ENCODE measurements around the gene GPRC5C.

The GPRC5C gene, protein sequence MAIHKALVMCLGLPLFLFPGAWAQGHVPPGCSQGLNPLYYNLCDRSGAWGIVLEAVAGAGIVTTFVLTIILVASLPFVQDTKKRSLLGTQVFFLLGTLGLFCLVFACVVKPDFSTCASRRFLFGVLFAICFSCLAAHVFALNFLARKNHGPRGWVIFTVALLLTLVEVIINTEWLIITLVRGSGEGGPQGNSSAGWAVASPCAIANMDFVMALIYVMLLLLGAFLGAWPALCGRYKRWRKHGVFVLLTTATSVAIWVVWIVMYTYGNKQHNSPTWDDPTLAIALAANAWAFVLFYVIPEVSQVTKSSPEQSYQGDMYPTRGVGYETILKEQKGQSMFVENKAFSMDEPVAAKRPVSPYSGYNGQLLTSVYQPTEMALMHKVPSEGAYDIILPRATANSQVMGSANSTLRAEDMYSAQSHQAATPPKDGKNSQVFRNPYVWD

DNA sequence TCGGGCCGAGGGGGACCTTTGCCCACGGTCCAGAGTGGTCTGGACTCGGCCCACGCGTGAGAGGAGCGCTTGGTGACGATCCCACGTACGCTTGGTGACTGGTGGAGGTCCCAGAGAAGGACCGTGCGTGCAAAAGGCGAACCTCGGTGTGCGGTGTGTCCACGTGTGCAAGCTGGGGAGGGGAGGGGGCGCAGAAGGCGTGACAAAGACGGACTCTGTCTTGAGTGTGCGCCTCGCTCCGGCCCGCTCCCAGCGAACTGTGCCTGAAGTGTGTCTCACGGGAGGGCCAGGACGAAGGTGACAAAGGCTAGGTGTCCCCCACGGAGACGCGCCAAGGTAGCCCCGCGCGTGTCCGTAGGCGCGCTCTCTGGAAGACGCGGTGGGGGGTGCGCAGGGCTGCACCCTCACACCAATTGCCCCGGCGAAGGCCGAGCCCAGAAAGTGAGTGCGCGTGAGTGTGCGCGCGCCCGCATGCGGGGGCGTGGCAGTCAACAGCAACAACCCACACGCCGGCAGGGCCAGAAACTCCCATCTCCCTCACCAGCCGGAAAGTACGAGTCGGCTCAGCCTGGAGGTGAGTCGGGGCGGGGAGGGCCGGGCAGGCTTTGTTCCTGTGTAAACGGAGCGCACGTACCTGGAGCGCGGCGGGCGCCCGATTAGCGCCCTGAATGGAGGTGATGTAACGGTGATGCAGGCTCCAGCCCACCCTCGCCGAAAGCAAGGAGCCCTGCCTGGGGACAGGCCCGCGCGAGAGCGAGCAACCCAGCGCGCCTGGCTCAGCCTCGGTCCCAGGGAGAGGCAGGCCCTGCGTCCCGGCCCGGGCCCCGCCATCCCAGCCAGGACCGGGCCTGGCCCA, at the start of gene GPRC5C:
GPRC5C (plus strand) TSS at position 521 of the 856 bp plus-strand sequence. CDS start 7,689 bp downstream, outside the sequence.
- peak within 1 kb of the TSS; percentile 82 to 83 for H3K4me3 Mint-ChIP-seq
- ATAC-seq (replicated peaks) (peak; percentile 26 to 33), DNase-seq (peak; percentile 49)
- peaks cover 0 to under 1% of the 10 kb centered on the region in 2 donors for H3K9me3 Mint-ChIP-seq
- H3K36me3 Mint-ChIP-seq: peaks cover 1 to 11% of the 10 kb centered on the region in 2 donors
- H3K4me1 Mint-ChIP-seq: peaks cover 22 to 53% of the 10 kb centered on the region in 2 donors
- H3K27me3 Mint-ChIP-seq: peaks cover 35 to 56% of the 10 kb centered on the region in 2 donors
- peak within 1 kb of the TSS; percentile 95 for H3K27ac Mint-ChIP-seq

DNA sequence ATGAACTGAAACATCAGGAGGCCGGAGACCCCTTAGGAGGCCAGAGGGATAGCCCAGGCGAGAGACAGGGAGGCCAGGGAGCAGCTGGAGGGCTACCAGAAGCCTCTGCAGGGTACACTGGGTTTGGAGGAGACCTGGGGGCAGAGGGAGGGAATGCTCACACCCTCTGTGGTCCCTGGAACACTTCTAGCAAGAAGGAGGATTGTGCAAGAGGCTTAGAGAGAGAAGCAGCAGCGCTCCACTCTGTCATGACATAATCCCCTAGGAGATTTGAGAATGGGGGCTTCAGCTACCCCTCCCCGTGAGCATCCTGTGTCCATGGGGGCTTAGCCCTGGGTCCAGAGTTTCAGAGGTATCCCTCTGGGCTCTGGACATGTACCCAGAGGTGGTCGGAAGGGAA, 48.7 kb upstream of the GPRC5C start:
- peaks cover 34 to 51% of the 10 kb centered on the region in 2 donors for H3K27me3 Mint-ChIP-seq
- no peak overlapping the region for H3K27ac Mint-ChIP-seq
- peaks cover 0 to 1% of the 10 kb centered on the region in 2 donors for H3K9me3 Mint-ChIP-seq
- peaks cover 0 to 1% of the 10 kb centered on the region in 2 donors for H3K36me3 Mint-ChIP-seq
- H3K4me1 Mint-ChIP-seq: peaks cover 3 to 11% of the 10 kb centered on the region in 2 donors
- DNase-seq: no peak
- ATAC-seq (replicated peaks): no peak
- no peak overlapping the region for H3K4me3 Mint-ChIP-seq

DNA sequence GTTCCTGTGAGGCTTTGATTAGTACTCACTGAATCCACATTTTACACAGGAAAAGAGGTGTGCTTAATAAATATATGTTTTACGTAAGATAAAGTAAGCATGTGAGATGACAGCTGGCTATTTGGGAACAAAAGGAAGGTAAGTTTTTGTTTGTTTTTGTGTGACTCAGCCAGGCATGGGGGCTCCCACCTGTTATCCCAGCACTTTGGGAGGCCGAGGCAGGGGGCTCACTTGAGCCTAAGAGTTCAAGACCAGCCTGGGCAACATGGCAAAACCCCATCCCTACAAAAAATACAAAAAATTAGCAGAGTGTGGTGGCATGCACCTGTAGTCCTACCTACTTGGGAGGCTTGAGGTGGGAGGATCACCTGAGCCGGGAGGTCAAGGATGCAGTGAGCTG, 46.7 kb upstream of the GPRC5C start:
- H3K9me3 Mint-ChIP-seq: peaks cover 0 to 1% of the 10 kb centered on the region in 2 donors
- H3K27ac Mint-ChIP-seq: no peak overlapping the region
- peaks cover 4% of the 10 kb centered on the region in 2 donors for H3K4me1 Mint-ChIP-seq
- H3K4me3 Mint-ChIP-seq: no peak overlapping the region
- peaks cover 35 to 53% of the 10 kb centered on the region in 2 donors for H3K27me3 Mint-ChIP-seq
- peaks cover 0 to 1% of the 10 kb centered on the region in 2 donors for H3K36me3 Mint-ChIP-seq
- DNase-seq (no peak), ATAC-seq (replicated peaks) (no peak)

DNA sequence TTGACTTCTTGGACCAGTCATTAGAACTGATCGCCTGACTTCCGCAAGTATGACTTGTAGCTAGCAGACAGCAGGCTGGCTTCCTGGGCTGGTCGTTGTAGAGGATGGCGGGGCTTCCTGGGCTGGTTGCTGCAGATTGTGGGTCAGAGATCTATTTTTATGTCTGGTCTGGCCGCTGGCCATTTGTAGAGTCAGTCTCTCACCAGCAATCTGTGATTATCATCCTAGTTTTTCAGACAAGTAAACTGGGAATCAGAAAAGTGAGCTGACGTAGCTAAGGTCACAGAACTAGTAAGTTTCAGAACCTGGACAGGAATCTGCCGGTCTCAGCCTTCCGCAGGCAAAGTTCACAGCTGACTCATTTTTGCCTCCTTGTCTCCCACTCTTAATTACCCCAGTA, 45.5 kb upstream of the GPRC5C start:
- no peak for DNase-seq
- Mint-ChIP-seq H3K4me1 (peaks cover 0 to 2% of the 10 kb centered on the region in 2 donors), H3K27ac (no peak overlapping the region), H3K36me3 (peaks cover 0 to 1% of the 10 kb centered on the region in 2 donors), H3K27me3 (peaks cover 27 to 51% of the 10 kb centered on the region in 2 donors), H3K9me3 (peaks cover 0 to 1% of the 10 kb centered on the region in 2 donors), H3K4me3 (no peak overlapping the region)
- no peak for ATAC-seq (replicated peaks)

DNA sequence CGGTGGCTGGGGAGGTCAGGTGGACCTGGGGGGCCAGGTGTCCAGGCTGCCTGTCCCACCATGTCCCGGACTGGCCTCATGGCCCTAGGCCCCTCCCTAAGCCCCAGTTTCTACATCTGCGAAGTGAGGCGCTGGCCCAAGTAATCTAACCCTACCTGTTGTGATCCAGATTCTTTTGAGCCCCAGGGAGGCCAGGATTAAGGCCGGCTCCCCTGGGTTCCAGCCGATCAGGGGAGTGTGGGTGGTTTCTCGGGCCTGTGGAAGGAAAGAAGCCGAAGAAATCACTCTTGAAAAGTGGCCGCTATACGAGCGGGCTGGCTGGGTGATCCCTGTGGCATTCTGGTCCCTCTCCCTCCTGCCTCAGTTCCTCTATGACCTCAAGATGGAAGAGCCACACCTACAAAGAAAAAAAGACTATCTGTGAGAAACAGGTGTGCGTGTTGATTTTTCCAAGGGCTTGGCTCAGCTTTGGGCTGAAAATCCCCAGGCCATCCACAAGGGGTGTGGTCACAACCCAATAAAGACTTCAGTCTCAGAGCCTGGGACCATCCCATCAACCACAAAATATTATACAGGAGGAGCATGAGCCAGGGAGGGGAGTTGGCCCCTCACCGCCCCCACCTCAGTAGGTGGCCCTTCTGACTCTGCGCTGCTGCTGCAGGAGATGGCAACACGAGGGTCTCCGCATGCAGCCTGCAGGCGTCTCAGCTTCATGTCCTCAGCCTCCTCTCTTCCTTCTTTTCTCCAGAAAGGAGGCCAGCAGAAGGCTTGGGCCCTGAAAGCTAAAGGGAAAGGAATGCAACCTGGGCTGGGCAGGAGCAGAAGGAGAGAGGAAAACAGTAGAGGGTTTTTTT, 44.3 kb upstream of the GPRC5C start:
- Mint-ChIP-seq H3K4me1 (peaks cover 0 to 2% of the 10 kb centered on the region in 2 donors), H3K36me3 (peaks cover 0 to 1% of the 10 kb centered on the region in 2 donors), H3K27me3 (peaks cover 27 to 51% of the 10 kb centered on the region in 2 donors), H3K4me3 (no peak overlapping the region), H3K27ac (no peak overlapping the region), H3K9me3 (peaks cover 0 to 1% of the 10 kb centered on the region in 2 donors)
- DNase-seq: no peak
- ATAC-seq (replicated peaks): no peak

DNA sequence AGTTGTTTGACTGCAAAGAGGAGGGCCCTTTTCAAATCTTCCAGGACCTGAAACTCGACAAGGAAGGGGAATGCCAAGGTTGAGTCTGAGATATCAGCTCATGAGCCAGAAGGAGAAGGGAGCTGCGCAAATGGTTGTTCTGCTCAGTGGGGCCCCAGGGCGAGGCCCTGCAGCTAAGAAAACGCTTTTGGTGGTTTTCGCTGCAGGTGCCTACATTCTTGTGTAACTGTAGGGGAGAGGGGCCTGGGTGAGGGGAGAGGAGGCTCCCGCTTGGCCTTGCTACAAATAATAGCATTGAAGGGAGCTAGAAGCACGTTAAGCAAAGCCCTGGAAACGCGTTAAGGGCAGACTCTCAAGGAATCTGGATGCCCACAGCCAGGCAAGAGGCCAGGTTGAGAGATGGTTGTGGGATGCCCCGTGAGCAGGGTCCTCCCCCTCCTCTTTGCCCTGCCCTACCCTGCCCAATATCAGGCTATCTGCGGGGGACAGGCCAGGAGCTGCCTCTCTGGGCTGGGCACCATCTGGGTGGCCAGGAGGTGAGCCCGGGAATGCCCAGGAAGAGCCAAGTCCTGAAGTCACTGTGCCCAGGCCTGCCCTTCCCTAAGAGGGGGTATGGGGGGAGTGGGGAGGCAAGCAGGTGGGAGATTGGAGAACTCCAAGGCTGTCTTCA, 42.7 kb upstream of the GPRC5C start:
- ATAC-seq (replicated peaks) (no peak), DNase-seq (no peak)
- Mint-ChIP-seq H3K27ac (no peak overlapping the region), H3K4me1 (peaks cover 3 to 10% of the 10 kb centered on the region in 2 donors), H3K27me3 (peaks cover 23 to 54% of the 10 kb centered on the region in 2 donors), H3K36me3 (peaks cover 0 to 1% of the 10 kb centered on the region in 2 donors), H3K9me3 (peaks cover 0 to 1% of the 10 kb centered on the region in 2 donors), H3K4me3 (no peak overlapping the region)

DNA sequence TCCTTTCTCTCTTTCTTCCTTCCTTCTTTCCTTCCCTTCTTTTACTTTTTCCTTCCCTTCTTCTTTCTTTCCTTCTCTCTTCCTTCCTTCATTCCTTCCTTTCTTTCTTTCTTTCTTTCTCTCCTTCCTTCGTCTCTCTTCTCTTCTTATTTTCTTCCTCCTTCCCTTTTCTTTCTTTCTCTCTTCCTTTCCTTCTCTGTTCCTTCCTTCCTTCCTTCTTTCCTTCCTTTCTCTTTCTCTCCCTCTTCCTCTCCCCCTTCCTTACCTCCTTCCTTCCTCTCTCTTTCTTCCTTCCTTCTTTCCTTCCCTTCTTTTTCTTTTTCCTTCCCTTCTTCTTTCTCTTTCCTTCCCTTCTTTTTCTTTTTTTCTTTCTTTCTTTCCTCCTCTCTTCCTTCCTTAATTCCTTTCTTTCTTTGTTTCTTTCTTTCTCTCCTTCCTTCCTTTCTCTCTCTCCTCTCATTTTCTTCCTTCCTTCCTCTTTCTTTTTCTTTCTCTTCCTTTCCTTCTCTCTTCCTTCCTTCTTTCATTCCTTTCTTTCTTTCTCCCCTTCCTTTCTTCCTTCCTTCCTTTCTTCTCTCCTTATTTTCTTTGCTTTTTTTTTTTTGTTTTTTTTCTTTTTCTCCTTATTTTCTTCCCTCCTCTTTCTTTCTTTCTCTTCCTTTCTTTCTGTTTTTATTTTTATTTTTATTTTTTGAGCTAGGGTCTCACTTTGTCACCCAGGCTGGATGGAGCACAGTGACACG, 41.8 kb upstream of the GPRC5C start:
- ATAC-seq (replicated peaks): no peak
- H3K27ac Mint-ChIP-seq: no peak overlapping the region
- H3K36me3 Mint-ChIP-seq: peaks cover 0 to 1% of the 10 kb centered on the region in 2 donors
- H3K4me1 Mint-ChIP-seq: peaks cover 3 to 10% of the 10 kb centered on the region in 2 donors
- no peak overlapping the region for H3K4me3 Mint-ChIP-seq
- H3K9me3 Mint-ChIP-seq: peaks cover 0 to 1% of the 10 kb centered on the region in 2 donors
- DNase-seq: no peak
- H3K27me3 Mint-ChIP-seq: peaks cover 15 to 45% of the 10 kb centered on the region in 2 donors

DNA sequence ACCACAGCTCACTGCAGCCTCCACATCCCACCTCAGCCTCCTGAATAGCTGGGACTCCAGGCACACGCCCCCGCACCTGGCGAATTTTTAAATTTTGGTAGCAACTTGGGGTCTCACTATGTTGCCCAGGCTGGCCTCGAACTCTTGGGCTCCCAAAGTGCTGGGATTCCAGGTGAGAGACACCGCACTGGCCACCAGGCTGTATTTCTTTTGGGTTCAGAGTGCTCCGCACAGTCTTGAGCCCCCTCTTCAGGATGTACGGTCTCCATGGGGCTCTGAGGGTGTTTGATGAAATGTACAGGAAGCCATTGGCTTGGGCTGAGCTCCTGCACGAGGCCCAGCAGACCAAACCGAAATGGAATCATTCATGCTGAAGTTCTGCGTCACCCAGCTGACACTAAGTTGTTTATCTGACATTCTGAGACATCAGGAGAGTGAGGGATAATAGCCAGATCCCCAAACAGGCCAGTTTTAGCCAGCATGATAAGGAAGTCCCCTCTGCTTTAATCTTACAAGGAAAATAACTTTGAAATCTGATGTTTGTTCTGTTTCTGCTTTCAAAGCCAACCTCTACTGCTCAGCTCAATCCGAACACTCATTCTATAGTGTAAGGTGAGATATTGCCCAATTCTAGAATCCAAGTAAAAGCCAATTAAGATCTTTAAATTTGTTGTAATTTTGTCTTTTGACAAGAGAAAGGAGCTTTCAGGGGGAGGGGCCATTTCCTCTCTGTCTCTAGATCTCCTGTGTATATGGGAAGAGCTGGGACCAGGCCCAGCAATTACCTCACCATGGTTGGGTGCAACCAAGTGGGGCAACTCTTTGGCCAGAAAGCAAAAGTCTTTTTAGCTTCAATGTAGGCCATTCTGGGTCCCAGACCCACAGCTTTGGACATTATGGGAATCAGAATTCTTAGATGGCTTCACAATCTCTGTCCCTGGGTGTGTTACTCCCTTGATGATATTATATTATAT, 40.9 kb upstream of the GPRC5C start:
- H3K4me3 Mint-ChIP-seq: no peak overlapping the region
- ATAC-seq (replicated peaks): no peak
- H3K4me1 Mint-ChIP-seq: peaks cover 3 to 10% of the 10 kb centered on the region in 2 donors
- no peak overlapping the region for H3K27ac Mint-ChIP-seq
- H3K9me3 Mint-ChIP-seq: no peaks in the 10 kb centered on the region
- no peak for DNase-seq
- H3K27me3 Mint-ChIP-seq: peaks cover 15 to 39% of the 10 kb centered on the region in 2 donors
- H3K36me3 Mint-ChIP-seq: no peaks in the 10 kb centered on the region

DNA sequence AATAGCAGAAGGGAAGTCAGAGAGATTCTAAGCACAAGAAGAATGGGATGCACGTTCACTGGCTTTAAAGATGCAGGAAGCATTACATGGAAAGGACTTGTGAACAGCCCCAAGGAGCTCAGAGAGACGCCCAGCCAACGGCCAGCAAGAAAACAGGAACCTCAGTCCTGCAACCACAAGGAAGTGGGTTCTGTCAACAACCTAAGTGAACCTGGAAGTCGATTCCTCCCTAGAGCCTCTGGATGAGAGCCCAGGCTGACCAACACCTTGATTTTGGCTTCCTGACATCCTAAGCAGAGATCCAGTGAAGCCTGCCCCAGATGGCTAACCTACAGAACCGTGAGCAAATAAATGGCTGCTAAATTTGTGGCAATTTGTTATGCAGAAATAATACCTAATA, 40.1 kb upstream of the GPRC5C start:
- Mint-ChIP-seq H3K27ac (no peak overlapping the region), H3K9me3 (no peaks in the 10 kb centered on the region), H3K36me3 (no peaks in the 10 kb centered on the region), H3K4me1 (peaks cover 3 to 10% of the 10 kb centered on the region in 2 donors), H3K4me3 (no peak overlapping the region), H3K27me3 (peaks cover 15 to 33% of the 10 kb centered on the region in 2 donors)
- ATAC-seq (replicated peaks) (no peak), DNase-seq (no peak)

DNA sequence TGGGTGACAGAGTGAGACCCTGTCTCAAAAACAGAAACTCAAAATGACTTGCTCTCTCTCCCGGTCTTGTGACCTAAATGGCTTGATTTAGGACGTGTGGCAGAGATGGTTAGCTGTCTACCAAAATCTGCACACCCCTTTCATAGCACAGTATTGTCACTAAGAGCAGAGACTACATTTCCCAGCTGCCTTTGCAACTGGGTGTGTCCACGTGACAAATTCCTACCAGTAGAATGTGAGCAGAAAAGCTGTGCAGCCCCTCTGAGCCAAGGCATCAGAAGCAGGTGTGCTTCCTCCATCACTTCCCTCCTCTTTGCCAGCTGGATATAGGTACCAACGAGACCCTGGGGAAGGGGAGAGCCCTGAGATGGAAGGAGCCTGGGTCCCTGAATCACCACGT, 39.0 kb upstream of the GPRC5C start:
- ATAC-seq (replicated peaks) (no peak), DNase-seq (no peak)
- no peak overlapping the region for H3K4me3 Mint-ChIP-seq
- H3K36me3 Mint-ChIP-seq: no peaks in the 10 kb centered on the region
- H3K4me1 Mint-ChIP-seq: peaks cover 3 to 10% of the 10 kb centered on the region in 2 donors
- H3K9me3 Mint-ChIP-seq: no peaks in the 10 kb centered on the region
- no peak overlapping the region for H3K27ac Mint-ChIP-seq
- peaks cover 19 to 28% of the 10 kb centered on the region in 2 donors for H3K27me3 Mint-ChIP-seq

DNA sequence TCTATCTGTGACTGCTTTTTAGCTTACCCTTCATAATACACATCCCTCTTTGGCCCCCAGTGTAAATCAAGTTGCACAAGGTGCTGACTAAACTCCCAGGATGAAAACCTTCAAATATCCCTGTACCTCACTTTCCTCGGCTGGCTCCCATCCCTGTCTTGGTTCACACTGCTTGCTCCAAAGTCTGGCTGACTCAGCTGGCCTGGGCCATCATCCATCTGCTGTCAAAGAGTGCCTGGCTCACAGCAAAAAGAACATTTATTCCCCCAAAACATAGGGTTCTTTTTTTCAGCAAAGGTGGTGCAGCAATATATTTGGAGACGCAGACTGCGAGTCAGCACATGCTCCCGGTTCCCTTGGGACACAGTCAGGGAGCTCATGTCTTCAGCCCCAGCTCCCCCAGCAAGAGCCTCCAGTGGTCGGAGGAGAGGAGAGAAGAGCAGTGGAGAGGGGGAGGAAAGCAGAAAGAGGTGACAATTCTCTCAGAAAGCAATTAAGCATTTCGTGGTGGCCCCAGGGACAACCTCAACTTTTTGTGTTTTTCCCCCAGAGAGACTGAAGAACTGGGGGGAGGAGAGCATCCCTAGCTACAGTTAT, 38.4 kb upstream of the GPRC5C start:
- Mint-ChIP-seq H3K36me3 (no peaks in the 10 kb centered on the region), H3K4me3 (no peak overlapping the region), H3K27me3 (peaks cover 19 to 28% of the 10 kb centered on the region in 2 donors), H3K9me3 (no peaks in the 10 kb centered on the region), H3K4me1 (peaks cover 3 to 10% of the 10 kb centered on the region in 2 donors), H3K27ac (no peak overlapping the region)
- DNase-seq (no peak), ATAC-seq (replicated peaks) (no peak)
